Keratinocyte (primary cell): ENCODE measurements around the gene IKZF1. TPM values are rescaled to one million over a fixed set of nuclear protein-coding genes. Genes with fewer than 3 reads are reported as not detected.

Experiments used
- DNase-seq: peaks from one replicate; pipeline ENCODE4 v3.0.0-alpha.2; 2011; ENCODE audit warnings: low read depth, missing footprints, low spot score
- FAIRE-seq: peaks from 2 replicates; lab custom pipeline; 2011; peaks lifted over from hg19 to GRCh38; lab: Jason Lieb, UNC
- H2AFZ ChIP-seq: 2 replicates; pipeline ENCODE4 v1.6.0; 2012; ENCODE audit warnings: low read length, control low read depth, inconsistent platforms; ENCODE audit not compliant: control insufficient read depth
- H3K27ac ChIP-seq: 2 replicates; pipeline ENCODE4 v1.5.1; 2011; ENCODE audit warnings: low read length; ENCODE audit not compliant: control insufficient read depth, insufficient read depth
- H3K27me3 ChIP-seq: 3 replicates; pipeline ENCODE4 v1.6.0; 2011; ENCODE audit warnings: low read length; ENCODE audit not compliant: control insufficient read depth, insufficient read depth; ENCODE audit errors: extremely low read depth
- H3K36me3 ChIP-seq, 2 experiments: 2 replicates in 1 of 2; 3 replicates in 1 of 2; pipeline ENCODE4 v1.5.1; 2011; ENCODE audit warnings: low read length in 2 of 2, mild to moderate bottlenecking in 1 of 2; ENCODE audit not compliant: control insufficient read depth in 2 of 2, insufficient read depth in 2 of 2; ENCODE audit errors: extremely low read depth in 1 of 2
- H3K4me1 ChIP-seq: 3 replicates; pipeline ENCODE4 v1.5.1; 2011; ENCODE audit warnings: low read length; ENCODE audit not compliant: control insufficient read depth, insufficient read depth; ENCODE audit errors: extremely low read depth
- H3K4me2 ChIP-seq: 3 replicates; pipeline ENCODE4 v1.6.0; 2011; ENCODE audit warnings: low read depth, low read length; ENCODE audit not compliant: control insufficient read depth, insufficient read depth; ENCODE audit errors: extremely low read depth
- H3K4me3 ChIP-seq, 3 experiments: fragments of 200-600 bp in 1 of 3; sonication (generic) in 1 of 3; 2 replicates in 2 of 3; 3 replicates in 1 of 3; pipeline ENCODE4 v1.5.1; 2011 to 2016; ENCODE audit warnings: low read length in 3 of 3, mild to moderate bottlenecking in 3 of 3, control low read depth in 2 of 3, inconsistent platforms in 1 of 3, low read depth in 1 of 3, mixed read lengths in 1 of 3, mixed run types in 1 of 3, moderate library complexity in 1 of 3; ENCODE audit not compliant: control insufficient read depth in 2 of 3, insufficient read depth in 2 of 3; ENCODE audit errors: extremely low read depth in 1 of 3
- H3K79me2 ChIP-seq: 2 replicates; pipeline ENCODE4 v1.6.0; 2012; ENCODE audit warnings: low read length; ENCODE audit not compliant: control insufficient read depth, insufficient read depth
- H3K9ac ChIP-seq: 3 replicates; pipeline ENCODE4 v1.6.0; 2011; ENCODE audit warnings: low read length; ENCODE audit not compliant: control insufficient read depth, insufficient read depth; ENCODE audit errors: extremely low read depth
- H3K9me1 ChIP-seq: 3 replicates; pipeline ENCODE4 v1.6.0; 2011; ENCODE audit warnings: low read length; ENCODE audit not compliant: control insufficient read depth, insufficient read depth; ENCODE audit errors: extremely low read depth
- H3K9me3 ChIP-seq: 2 replicates; pipeline ENCODE4 v1.5.1; 2012; ENCODE audit warnings: low read depth, low read length; ENCODE audit not compliant: control insufficient read depth
- H4K20me1 ChIP-seq: 3 replicates; pipeline ENCODE4 v1.6.0; 2011; ENCODE audit warnings: low read length; ENCODE audit not compliant: control insufficient read depth, insufficient read depth; ENCODE audit errors: extremely low read depth
- EZH2 ChIP-seq: IDR thresholded peaks from one replicate; pipeline ENCODE4 v1.6.1; 2012; ENCODE audit warnings: inconsistent platforms, mild to moderate bottlenecking, low read length, moderate library complexity
- dilution Hi-C: fragments of 300-500 bp; cut with MboI; formaldehyde crosslinking; loops from one replicate; pipeline ENCODE4 v1.7.0; 2020; ENCODE audit warnings: low sequenced_read_pairs; ENCODE audit not compliant: extremely low pct_ligation_motif_present
- polyA plus RNA-seq, 5 experiments: library from polyadenylated mRNA; depleted of rRNA in 3 of 5; stranded (reverse) in 3 of 5; stranded (forward) in 1 of 5; unstranded in 1 of 5; fragments of >200 nt; gene quantifications; 1 replicate in 1 of 5; 2 replicates in 3 of 5; 3 replicates in 1 of 5; pipeline versions ENCODE4 v1.2.1 to v1.2.3, GENCODE V29; 2011 to 2012; ENCODE audit warnings: missing spikeins in 2 of 5, low read depth in 1 of 5, low replicate concordance in 1 of 5
- TF ChIP-seq, protein P1 (sequence below), 3 experiments: IDR thresholded peaks in 1 of 3; conservative IDR thresholded peaks in 1 of 3; optimal IDR thresholded peaks in 1 of 3; 2 replicates in 2 of 3; 3 replicates in 1 of 3; pipeline versions ENCODE3 to v1.5.1; 2011; ENCODE audit warnings: low read length in 3 of 3, mild to moderate bottlenecking in 3 of 3, moderate library complexity in 2 of 3, control low read depth in 1 of 3, inconsistent platforms in 1 of 3; ENCODE audit not compliant: insufficient read depth in 2 of 3; ENCODE audit errors: extremely low read depth in 1 of 3

Gene IKZF1
- polyA plus RNA-seq, 1 donor (not counting 4 experiments of a cell fraction or from before 2014, with no cell fraction given), result not detected

DNA sequence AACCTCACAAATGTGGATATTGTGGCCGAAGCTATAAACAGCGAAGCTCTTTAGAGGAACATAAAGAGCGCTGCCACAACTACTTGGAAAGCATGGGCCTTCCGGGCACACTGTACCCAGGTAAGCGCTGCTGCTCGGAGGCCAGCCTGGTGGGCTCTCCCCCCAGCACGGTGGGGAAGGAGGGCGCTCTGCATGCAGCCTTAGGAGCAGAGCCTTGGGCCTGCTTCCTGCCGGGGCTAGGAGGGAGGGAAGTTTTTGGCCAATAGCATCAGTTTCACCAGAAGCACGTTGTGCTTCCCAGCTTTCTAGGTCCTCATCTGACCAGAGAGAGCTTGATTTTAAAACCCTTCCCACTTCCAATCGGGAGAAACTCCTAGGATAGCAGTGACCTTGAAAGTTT lies 82.8 kb downstream of the IKZF1 start:
- H3K27ac ChIP-seq, result no peak overlapping the region
- H3K9me3 ChIP-seq, result no peaks in the 10 kb centered on the region
- no peaks in the 10 kb centered on the region for H4K20me1 ChIP-seq
- no peak for TF ChIP-seq EZH2
- TF ChIP-seq, protein P1, sequence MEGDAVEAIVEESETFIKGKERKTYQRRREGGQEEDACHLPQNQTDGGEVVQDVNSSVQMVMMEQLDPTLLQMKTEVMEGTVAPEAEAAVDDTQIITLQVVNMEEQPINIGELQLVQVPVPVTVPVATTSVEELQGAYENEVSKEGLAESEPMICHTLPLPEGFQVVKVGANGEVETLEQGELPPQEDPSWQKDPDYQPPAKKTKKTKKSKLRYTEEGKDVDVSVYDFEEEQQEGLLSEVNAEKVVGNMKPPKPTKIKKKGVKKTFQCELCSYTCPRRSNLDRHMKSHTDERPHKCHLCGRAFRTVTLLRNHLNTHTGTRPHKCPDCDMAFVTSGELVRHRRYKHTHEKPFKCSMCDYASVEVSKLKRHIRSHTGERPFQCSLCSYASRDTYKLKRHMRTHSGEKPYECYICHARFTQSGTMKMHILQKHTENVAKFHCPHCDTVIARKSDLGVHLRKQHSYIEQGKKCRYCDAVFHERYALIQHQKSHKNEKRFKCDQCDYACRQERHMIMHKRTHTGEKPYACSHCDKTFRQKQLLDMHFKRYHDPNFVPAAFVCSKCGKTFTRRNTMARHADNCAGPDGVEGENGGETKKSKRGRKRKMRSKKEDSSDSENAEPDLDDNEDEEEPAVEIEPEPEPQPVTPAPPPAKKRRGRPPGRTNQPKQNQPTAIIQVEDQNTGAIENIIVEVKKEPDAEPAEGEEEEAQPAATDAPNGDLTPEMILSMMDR (optimal IDR thresholded peaks at IDR 0.05 in 1 of 3, IDR thresholded peaks at IDR 0.05 in 1 of 3, conservative IDR thresholded peaks at IDR 0.05 in 1 of 3; ENCODE audit: extremely low read depth in 1 of 3, insufficient read depth in 2 of 3, low read length in 3 of 3), result no peak
- no peaks in the 10 kb centered on the region for H3K79me2 ChIP-seq
- H3K9me1 ChIP-seq, result no peaks in the 10 kb centered on the region
- no peak overlapping the region for H3K9ac ChIP-seq
- no peaks in the 10 kb centered on the region for H3K36me3 ChIP-seq
- peaks cover 11% of the 10 kb centered on the region for H3K27me3 ChIP-seq
- dilution Hi-C loops, result no loop called here
- no peak overlapping the region for H2AFZ ChIP-seq
- no peak overlapping the region for H3K4me2 ChIP-seq
- DNase-seq (no peak), FAIRE-seq (no peak)
- no peak overlapping the region for H3K4me3 ChIP-seq
- H3K4me1 ChIP-seq, result no peaks in the 10 kb centered on the region

DNA sequence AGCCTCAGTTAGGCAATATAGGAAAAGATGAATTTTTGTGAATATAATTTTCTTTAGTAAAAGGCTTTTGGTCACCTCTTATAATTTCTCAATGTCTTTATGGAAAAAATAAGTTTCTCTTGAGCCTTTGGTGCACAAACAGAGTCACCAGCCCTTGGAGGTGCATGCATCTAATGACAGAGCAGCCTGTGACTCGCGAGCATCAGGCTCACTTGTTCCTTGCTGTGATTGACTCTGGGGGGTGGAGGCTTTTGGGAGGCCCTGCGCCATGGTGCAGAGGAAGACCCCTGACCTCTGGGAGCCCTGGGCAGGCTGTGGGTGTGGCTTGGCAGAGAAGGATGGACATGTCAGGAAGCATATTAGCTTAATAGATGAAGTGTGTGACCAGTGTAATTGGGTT lies 85.4 kb downstream of the IKZF1 start:
- Histone ChIP-seq H4K20me1 (no peaks in the 10 kb centered on the region), H3K9me3 (no peaks in the 10 kb centered on the region), H3K4me2 (no peak overlapping the region), H3K36me3 (no peaks in the 10 kb centered on the region), H3K4me3 (no peak overlapping the region), H3K4me1 (no peaks in the 10 kb centered on the region), H2AFZ (no peak overlapping the region), H3K79me2 (no peaks in the 10 kb centered on the region), H3K9me1 (no peaks in the 10 kb centered on the region), H3K9ac (no peak overlapping the region), H3K27ac (no peak overlapping the region), H3K27me3 (peaks cover 14% of the 10 kb centered on the region)
- FAIRE-seq (no peak), DNase-seq (no peak)
- dilution Hi-C loops, result no loop called here
- TF ChIP-seq EZH2, result no peak
- TF ChIP-seq, protein P1 (optimal IDR thresholded peaks at IDR 0.05 in 1 of 3, IDR thresholded peaks at IDR 0.05 in 1 of 3, conservative IDR thresholded peaks at IDR 0.05 in 1 of 3; ENCODE audit: extremely low read depth in 1 of 3, insufficient read depth in 2 of 3, low read length in 3 of 3), result no peak
